ENCODE measurements around the gene CTNNA2.
"Not testable (repeated sequence)": the region's sequence is repeated elsewhere in the genome, so short reads cannot be mapped to it uniquely, and the experiment has no call there.

The CTNNA2 gene

DNA sequence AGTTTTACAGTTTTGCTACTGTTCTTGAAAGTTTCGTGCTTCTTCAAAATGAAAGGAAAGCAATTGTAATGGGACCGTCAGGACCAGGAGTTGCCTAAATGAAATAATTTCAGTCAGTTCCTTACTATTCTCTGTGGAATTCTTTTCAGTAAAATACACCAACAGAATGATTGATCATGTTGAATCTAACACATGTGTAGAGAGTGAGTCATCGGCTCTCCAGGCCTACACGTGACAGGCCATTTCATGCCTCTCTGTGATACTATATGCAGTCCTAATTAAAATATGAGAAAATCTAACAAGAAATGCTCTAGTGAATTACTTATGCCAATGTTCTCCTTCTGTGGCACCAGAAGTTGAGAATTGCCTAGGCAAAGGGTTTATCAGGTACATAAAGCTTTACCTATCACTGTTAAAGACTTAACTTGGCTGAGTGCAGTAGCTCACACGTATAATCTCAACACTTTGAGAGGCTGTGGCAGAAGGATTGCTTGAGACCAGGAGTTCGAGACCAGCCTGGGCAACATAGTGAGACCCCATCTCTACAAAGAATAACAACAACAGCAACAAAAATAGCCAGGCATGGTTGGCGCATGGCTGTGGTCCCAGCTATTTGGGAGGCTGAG, 592.3 kb downstream of the CTNNA2 start:
- DNase-seq, result no peak

DNA sequence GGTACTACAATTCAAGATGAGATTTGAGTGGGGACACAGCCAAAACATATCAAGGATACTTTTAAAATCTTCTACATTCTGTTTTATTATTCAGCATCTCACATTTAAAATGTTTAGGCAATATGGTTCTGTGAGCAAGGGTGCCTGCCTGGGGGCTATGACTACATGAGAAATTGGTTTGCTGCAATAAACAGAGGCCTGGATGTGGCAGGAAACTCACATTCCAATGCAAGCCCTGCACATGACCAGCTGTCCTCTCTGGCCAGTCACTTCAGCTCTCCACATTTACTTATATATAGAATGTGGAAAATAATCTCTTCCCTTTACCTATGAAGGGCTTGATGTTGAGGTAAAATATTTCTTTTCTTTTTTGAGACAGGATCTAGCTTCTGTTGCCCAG, 598.3 kb downstream of the CTNNA2 start:
- no peak for DNase-seq

DNA sequence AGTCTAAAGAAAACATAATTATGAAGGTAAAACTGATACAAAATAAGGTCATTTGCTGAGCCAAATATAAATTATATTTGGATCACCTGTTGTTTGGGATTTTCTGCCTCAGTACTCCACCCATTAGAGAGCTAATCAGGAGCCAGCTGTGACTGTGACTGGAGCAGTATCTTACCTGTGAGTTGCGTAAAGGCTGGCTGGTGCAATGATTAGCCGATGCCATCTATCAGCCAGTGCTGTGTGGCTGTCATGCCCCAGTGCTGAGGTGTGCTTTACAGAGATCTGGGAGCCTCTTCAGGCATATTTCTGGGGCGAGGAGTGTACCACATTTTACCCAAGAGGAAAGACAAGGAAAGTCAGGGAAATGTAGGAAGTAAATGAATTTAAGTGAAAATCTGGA, 599.9 kb downstream of the CTNNA2 start:
- DNase-seq, result no peak

DNA sequence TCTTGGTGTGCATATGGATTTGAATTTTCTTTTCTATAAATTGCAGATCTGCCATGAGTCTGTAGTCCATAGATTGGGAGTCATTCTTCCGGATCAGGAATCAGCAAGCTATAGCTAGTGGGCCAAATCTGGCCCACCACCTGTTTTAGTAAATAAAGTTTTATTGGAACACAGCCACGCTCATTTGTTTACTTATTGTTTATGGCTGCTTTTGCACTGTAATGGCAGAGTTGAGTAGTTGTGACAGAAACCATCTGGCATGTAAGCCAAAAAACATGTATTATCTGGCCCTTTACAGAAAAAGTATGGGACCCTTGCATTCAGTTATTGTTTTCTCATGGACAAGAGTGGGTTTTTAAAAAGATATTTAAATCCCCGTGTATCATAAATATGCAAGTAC, 600.5 kb downstream of the CTNNA2 start:
- no peak for DNase-seq

DNA sequence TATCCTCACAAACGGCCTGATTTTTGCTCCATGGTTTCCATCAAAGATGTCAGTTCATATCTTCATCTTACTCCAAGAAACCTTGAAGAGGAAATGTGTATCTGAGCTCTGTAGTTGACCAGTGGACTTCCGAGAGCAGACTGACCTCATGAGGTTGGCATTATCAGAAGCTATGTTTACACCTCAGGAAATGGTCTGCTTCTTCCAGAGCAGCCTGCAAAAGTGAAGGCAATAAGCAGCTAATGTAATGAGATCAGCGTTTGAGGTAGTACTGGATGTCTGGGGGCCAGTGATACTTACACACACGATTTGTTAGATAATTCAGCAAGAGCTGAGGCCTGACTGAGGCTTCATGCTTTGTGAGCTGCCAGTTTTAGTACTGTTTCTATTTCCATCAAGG, 602.0 kb downstream of the CTNNA2 start:
- DNase-seq, result no peak

DNA sequence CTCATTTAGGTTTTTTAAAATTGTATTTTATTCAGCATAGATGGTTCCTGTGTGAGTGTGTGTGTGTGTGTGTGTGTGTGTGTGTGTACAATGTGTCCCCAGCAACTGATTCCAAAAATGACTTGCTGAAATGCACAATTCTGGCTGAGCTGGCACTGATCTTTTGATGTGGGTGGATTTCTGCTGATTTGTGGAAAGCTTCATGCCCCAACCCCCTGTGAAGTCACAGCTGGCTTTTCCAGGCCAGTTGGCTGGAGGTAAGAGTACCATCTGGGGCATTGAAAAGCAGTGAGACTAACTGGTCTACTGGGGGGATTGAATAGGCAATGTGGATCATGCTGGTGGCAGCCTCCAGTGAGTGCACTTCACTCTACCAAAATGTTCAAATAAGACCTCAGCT, 604.5 kb downstream of the CTNNA2 start:
- DNase-seq, result no peak

DNA sequence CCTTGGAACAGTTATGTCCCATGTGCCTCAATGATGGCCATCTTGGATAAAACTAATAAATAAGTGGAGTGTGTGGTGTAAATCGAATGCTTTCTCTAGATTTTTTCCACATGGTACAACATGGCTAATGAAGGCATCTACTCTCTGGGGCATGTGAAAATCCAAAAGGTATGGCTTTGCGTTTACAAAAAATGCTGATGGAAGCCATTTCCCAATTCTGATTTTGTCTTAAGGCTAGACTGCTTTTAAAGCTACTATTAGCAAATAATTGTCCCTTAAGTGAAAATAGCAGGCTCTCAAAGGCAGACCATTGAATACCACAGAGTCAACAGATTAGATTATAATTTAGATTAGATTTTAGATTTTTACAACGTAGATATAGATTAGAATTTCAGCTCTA, 608.0 kb downstream of the CTNNA2 start:
- no peak for DNase-seq

DNA sequence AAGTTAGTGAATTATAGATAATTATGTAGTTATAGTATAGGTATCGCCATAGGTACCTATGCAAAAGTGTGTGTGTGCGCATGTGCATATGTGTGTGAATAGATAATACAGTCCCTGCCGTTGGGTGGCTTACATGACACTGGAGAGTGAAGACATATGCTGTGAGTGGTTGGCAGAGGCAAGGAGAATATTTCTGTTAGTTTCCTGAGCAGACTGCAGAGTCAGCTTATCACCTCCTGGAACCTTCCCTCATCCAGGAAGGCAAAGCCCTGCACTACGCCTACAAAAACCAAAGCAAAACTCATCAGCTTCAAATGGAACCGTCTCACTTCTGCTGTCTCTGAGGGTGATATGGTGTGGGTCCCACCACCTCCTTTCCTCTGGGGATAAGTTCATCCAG, 609.8 kb downstream of the CTNNA2 start:
- no peak for DNase-seq

DNA sequence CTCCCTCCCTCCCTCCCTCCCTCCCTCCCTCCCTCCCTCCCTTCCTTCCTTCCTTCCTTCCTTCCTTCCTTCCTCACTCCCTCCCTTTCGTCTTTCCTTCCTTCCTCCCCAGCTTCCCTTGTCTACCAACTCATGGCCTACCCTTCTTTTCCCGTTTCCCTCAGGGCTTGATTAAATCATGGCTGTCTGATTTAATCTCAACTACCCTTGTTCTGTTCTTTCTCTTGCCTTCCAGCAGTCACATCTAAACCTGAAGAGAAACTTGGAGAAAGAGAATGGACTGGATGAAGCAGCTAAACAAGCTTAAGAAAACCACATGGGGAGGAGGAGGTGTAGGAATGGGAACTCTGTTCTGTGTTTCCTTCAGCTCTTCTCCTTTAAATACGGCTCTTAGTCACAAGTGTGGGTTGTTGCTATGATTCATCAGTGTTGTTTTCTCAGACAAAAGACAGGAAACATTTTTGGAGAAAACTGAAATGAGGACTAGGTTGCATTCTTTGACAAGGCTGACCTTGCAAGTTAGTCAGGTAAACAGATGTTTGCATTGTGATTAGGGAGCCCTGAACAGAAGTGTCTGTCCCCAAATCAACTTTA, 613.8 kb downstream of the CTNNA2 start:
- DNase-seq, result no peak

DNA sequence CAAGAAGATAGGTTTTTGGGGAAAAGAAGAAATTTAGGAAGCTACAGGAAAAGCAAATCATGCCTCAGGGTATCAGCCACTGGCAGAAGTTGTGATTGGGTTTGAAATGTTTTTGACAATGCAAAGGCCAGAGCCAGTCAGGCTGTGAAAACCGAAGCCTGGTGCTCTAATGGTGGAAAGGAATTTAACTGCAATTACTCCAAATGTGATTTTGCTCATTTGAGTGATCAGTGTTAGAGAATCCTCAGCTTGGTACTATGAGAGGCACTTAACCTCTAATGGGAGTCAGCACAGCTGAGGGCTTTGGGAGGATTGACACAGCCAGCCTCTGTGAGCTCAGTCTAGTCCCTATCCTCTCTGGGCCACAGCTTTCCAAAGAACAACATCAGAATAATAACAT, 615.2 kb downstream of the CTNNA2 start:
- no peak for DNase-seq

DNA sequence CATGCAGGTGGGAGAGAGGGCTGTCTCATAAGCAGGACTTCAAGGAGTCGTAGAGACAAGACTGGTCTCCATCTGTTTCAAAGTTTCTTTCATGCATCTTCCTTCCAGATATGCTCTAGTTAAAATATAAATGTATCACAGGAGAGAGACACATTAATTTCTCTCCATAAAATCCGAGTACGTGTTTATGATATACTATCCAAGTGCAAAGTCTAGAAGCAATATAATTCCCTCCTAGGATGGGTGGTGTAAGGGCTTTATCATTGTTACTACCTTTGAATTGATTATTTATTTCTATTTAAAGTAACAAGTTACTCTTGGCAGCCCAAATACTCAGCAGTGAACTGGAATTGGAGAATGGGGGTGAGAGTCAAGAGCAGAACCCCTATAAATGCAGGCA, 619.4 kb downstream of the CTNNA2 start:
- no peak for DNase-seq

DNA sequence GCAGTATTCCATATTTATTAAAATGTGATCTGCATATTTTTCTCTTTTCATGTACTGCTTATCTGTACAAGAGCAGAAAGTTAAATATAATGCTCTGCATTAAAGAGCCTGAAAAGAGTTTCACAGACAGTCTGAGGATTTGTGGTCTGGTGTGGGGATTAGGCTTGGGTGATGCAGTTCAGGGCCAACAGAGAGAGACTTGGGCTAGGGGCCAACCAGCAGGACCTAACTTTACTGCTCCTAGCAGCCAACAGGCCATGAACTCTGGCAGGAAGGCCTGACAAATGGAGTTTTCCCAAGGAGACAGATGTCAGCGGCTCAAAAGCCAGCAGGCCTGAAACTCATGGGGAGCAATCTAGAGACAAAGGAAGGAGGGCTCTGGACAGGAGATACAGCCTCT, 622.1 kb downstream of the CTNNA2 start:
- DNase-seq, result no peak

DNA sequence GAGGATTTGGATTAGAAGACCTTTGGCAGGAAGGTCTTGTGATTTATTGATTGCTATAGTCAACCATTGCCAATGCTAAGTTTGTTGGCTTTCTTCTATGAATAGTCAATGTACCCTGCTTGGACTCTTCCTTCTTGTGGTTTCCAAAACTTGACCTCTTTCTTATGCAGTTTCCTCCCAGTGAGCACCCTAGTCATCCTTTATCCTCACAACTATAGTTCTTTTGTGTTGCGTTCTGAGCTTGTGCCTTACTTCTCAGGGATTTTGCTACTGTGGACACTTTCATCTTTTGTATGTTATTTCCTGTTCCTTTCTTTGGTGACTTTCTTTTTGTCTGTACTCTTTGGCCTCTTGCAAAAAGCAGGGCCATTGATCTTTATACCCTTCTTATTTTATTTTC, 623.5 kb downstream of the CTNNA2 start:
- no peak for DNase-seq

DNA sequence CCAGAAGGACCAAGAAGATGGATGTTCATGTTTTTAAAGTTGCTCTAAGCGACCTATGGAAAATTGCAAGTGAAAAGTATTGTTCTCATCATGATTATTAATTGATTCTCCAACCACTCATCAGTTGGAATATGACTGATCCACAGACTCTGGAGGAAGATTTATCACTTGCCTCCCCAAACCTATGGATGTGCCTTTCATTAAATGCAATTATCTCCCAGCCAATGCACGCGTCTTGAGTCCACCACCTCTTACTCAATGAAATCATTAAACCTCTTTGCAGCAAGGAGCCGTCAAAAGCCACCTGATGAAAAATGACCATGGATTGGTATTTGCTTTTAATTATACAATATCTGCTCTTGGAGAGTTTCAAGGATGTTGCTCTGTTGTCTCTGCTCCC, 626.1 kb downstream of the CTNNA2 start:
- no peak for DNase-seq

DNA sequence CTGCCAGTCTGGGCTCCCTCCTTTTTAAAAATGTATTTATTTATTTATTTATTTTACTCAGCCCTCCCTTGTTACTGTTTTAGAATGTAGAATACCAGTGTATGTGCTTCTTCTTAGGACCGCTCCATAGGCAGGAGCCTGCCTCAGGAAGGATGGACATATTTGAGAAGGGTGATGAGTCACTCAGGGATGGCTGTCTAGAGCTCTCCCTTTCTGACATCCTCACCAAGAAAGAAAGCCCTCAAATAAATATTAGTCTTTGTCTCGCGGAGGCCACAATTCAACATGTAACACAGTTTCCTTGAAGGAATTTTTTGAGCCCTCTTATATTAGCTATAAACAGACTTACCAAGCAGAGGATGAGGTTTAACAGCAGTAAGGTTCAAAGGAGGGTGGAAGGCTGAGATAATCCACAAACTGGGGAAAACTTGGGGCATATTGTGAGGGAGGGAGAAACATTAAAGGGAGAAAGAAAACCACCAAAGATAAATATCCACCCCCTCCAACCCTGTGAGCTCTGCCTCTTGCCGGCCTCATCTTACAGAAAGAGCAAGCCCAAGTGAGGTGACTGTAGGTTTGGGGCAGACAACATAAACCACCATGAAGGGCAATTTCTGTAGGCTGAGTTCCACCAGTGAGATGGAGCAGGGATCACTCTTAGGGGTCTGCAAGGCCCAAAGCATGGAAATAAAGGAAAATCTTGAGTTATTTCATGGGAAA, 628.3 kb downstream of the CTNNA2 start:
- no peak for DNase-seq

DNA sequence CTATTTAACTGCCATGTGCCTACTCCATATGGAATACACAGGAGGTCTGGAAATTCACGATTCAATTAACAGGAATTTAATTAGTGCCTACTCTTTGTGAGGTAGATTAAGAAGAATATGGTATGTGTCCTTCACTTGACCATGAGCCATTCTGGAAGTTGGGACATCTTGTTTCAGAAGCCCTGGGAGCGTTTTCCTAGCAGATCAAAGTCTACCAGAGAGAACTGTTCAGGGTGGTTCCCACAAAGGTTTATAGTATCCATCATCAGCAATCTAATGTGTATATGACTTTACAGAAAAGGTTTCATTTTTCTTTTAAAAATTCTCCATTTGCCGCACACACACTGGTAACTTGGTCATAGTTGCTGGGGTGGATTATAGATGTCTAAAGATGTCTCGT, 632.6 kb downstream of the CTNNA2 start:
- no peak for DNase-seq

DNA sequence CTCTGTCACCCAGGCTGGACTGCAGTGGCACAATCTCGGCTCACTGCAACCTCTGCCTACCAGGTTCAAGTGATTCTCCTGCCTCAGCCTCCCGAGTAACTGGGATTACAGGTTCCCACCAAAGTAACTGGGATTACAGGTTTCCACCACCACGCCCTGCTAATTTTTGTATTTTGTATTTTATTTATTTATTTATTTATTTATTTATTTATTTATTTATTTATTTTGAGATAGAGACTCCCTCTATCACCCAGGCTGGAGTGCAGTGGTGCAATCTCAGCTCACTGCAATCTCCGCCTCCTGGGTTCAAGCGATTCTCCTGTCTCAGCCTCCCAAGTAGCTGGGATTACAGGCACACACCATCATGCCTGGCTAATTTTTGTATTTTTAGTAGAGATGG, 633.9 kb downstream of the CTNNA2 start:
- DNase-seq, result not testable (repeated sequence)

DNA sequence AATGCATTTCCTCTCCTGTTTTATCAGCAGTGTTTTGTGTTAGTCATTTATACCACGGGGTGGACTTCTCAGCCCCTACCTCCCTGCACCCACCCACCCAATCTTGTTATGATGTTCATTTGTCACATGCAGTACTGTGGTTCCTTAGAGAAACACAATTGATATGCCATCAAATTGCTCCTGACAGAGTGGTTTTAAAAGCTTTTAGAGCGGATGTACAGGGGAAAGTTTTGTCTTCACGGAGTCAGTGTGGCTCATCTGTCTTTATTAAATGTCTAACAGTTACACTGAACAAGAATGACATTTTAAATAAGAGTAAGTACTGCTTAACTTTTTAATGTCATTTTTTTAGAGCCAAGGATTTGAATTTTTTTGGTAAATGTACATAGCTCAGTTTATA, 634.8 kb downstream of the CTNNA2 start:
- no peak for DNase-seq

DNA sequence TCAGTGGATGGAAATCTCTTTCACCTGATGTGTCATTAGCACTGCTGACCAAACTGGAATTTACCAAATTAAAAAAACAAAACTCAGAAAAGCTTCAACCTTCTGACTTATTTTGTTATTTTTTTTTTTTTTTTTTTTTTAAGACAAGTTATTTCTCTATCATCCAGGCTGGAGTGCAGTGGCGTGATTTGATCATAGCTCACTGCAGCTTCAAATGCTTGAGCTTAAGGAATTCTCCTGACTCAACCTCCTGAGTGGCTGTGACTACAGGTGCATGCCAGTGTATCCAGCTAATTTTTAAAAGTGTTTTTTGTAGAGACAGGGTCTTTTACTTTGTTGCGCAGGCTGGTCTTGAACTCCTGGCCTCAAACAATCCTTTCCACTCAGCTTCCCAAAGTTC, 636.1 kb downstream of the CTNNA2 start:
- DNase-seq, result no peak

DNA sequence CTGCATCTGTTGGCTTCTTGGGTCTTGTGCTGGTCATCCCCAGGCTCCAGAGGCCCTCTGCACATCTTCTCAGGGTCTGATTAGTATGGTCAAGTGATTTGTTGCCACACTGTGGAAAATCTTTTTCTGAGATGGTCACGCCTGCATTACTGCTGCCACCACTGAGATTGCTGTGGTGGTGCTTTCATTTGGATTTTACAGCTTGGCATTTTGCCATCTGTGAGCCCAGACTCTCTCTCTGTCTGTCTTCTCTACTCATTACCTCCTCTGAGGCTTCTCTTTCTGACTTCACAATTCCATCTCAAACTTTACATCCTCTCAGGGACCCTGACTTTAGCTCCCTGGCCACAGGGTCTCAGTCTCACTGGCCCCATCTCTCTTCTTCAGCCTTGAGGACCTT, 637.1 kb downstream of the CTNNA2 start:
- no peak for DNase-seq

DNA sequence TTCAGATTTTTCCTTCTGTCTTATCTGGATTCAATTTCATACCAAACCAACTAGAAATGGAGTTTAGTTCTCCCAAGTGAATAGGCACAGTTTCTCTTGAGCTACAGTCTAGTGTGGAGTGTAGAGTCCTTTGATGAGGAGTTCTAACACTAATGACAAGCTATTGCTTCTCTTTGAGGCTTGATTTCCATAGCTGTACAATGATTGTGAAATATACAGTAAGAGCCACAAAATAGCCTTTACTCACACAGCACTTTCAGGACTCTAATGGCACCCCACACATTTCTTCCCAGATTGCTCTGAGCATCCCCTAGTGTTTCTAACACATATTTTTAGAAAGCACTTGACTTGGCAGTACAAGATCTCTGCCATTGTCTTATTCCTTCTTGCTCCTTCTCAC, 638.4 kb downstream of the CTNNA2 start:
- no peak for DNase-seq

DNA sequence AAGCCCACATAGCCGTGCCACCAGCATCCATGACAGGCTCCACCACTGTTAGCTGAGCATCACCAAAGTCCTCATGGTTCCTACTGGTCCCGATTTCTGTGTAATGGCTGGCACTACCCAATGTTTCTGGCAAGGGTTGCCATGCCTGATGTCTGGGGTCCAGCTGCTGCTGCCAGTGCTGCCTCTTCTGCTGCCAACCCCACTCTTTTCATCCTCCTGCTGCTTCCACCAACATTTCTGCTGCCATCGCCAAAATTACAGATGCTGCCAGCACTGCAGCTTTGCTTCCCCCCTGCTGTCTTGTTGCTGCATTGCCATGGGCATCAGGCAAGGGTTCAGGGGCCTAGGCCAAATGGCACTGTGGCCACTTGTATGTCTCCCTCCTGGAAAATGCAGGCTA, 638.8 kb downstream of the CTNNA2 start:
- DNase-seq, result no peak

DNA sequence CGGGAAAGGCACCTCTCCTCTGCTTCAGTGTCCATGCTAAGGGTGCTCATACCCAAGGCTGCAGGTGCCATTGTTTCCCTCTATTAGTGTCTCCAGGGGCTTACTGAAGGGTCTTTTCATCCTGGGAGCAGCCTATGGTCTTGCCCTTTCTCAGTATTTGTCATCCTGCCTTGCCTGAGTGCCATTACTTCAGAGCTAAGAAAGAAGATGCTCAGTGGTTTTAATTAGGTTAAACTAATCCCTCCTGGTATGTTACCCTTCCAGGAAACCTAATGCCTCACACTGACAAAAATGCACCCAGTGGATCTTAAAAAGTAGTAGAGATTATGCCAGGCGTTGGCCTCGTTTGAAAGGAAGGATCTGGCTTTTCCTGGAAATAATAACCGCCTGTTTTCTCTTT, 640.3 kb downstream of the CTNNA2 start:
- no peak for DNase-seq

DNA sequence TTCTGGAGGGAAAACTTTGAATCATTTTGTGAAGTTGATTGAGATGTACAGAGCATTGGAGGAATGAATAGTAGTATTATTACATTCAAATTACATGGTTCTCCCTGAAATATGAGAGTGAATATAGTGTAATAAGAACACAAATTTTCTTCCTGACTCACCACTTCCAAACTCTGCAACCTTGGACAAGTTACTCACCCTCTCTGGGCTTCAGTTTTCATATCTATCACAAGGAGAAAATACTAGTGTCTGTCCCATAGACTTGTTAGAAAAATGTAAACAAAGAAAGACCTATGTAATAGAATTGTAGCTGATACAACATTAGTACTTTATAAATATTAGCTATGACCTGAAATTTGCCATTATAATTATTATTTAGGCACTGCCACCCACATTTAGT, 640.9 kb downstream of the CTNNA2 start:
- DNase-seq, result no peak

Data from NCI-H526 (cell line).